DND-41 (cell line): ENCODE data around the gene EIPR1.

Experiments
- ATAC-seq: fragments of 200-7000 bp; cut with Tn5 transposase; 3 replicates; pipeline ENCODE4 v1.9.1; 2021; ENCODE audit warnings: low read depth; ENCODE audit not compliant: insufficient read depth
- DNase-seq: peaks from one replicate; pipeline ENCODE4 v3.0.0-alpha.2; 2020
- H2AFZ ChIP-seq: 2 replicates; pipeline ENCODE4 v1.6.0; 2012; ENCODE audit warnings: low read depth, low read length
- H3K27ac ChIP-seq: 2 replicates; pipeline ENCODE4 v1.5.1; 2012; ENCODE audit warnings: low read length, inconsistent platforms
- H3K27me3 ChIP-seq: fragments of 200-600 bp; sonication (generic); 2 replicates; pipeline ENCODE4 v1.6.0; 2012; ENCODE audit warnings: low read length, mild to moderate bottlenecking, inconsistent platforms; ENCODE audit not compliant: insufficient read depth, poor library complexity
- H3K36me3 ChIP-seq: 2 replicates; pipeline ENCODE4 v1.5.1; 2012; ENCODE audit warnings: low read length, inconsistent platforms; ENCODE audit not compliant: insufficient read depth
- H3K4me1 ChIP-seq: 2 replicates; pipeline ENCODE4 v1.5.1; 2012; ENCODE audit warnings: mild to moderate bottlenecking, low read length; ENCODE audit not compliant: insufficient read depth
- H3K4me2 ChIP-seq: 2 replicates; pipeline ENCODE4 v1.6.0; 2012; ENCODE audit warnings: mild to moderate bottlenecking, moderate library complexity, low read length, inconsistent platforms; ENCODE audit not compliant: insufficient read depth
- H3K4me3 ChIP-seq, 2 experiments: fragments of 200-600 bp in 1 of 2; shearing (Covaris generic) in 1 of 2; 2 replicates each; pipeline ENCODE4 v1.5.1; 2012 to 2016; ENCODE audit warnings: inconsistent platforms in 2 of 2, low read length in 2 of 2, mild to moderate bottlenecking in 2 of 2, low read depth in 1 of 2, moderate library complexity in 1 of 2
- H3K79me2 ChIP-seq: 2 replicates; pipeline ENCODE4 v1.6.0; 2012; ENCODE audit warnings: low read length, inconsistent platforms; ENCODE audit not compliant: insufficient read depth
- H3K9ac ChIP-seq: 2 replicates; pipeline ENCODE4 v1.6.0; 2012; ENCODE audit warnings: low read depth, mild to moderate bottlenecking, inconsistent platforms, low read length, moderate library complexity
- H3K9me3 ChIP-seq: 2 replicates; pipeline ENCODE4 v1.5.1; 2012; ENCODE audit warnings: low read length, moderate library complexity, mild to moderate bottlenecking, inconsistent platforms; ENCODE audit not compliant: insufficient read depth, severe bottlenecking
- H4K20me1 ChIP-seq: 2 replicates; pipeline ENCODE4 v1.6.0; 2012; ENCODE audit warnings: low read length; ENCODE audit not compliant: insufficient read depth
- EZH2 ChIP-seq: IDR thresholded peaks from 3 replicates; pipeline ENCODE4 v1.6.1; 2012; ENCODE audit warnings: borderline replicate concordance, low read depth, mild to moderate bottlenecking, moderate library complexity, low read length, inconsistent platforms; ENCODE audit not compliant: severe bottlenecking
- TF ChIP-seq, protein P1 (sequence below): IDR thresholded peaks from 2 replicates; pipeline ENCODE4 v1.5.1; 2012; ENCODE audit warnings: borderline replicate concordance, low read length, moderate library complexity, mild to moderate bottlenecking; ENCODE audit not compliant: poor library complexity, severe bottlenecking; ENCODE audit errors: extremely low read depth

The EIPR1 gene

DNA sequence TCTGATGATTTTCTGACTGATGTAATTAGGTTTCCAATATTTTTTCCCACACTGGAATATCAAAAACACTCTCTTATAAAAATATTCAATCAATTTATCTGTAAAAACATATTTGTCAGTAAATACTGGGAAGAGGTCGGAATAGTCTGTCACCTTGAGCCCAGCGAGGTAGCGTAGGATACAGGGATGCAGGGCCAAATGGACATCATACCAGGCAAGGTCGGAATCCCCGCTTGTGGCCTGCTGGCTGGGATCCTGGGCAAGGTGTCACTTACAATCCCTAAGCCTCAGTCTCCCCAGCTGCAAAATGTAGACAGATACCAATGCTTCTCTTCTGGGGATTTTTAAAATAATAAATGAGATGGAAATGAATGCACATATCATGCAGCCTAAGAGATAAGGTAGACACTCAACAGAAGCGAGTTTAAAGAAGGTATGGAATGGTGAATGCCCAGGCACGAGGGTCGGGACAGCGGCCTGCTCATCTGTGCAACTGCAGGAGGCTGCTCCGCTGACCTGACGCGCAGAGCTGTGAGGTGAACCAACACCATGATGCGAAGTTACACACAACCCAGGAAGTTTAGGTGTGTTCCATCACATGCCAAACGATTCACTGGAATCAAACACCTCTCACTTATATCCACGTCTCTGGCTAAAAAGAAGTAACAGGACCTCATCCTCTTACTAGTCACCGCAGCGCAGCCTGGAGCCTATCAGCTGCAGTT is 98.2 kb downstream of the EIPR1 start:
- no peak for TF ChIP-seq EZH2
- TF ChIP-seq, protein P1, sequence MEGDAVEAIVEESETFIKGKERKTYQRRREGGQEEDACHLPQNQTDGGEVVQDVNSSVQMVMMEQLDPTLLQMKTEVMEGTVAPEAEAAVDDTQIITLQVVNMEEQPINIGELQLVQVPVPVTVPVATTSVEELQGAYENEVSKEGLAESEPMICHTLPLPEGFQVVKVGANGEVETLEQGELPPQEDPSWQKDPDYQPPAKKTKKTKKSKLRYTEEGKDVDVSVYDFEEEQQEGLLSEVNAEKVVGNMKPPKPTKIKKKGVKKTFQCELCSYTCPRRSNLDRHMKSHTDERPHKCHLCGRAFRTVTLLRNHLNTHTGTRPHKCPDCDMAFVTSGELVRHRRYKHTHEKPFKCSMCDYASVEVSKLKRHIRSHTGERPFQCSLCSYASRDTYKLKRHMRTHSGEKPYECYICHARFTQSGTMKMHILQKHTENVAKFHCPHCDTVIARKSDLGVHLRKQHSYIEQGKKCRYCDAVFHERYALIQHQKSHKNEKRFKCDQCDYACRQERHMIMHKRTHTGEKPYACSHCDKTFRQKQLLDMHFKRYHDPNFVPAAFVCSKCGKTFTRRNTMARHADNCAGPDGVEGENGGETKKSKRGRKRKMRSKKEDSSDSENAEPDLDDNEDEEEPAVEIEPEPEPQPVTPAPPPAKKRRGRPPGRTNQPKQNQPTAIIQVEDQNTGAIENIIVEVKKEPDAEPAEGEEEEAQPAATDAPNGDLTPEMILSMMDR, result no peak
- no peaks in the 10 kb centered on the region for H3K36me3 ChIP-seq

DNA sequence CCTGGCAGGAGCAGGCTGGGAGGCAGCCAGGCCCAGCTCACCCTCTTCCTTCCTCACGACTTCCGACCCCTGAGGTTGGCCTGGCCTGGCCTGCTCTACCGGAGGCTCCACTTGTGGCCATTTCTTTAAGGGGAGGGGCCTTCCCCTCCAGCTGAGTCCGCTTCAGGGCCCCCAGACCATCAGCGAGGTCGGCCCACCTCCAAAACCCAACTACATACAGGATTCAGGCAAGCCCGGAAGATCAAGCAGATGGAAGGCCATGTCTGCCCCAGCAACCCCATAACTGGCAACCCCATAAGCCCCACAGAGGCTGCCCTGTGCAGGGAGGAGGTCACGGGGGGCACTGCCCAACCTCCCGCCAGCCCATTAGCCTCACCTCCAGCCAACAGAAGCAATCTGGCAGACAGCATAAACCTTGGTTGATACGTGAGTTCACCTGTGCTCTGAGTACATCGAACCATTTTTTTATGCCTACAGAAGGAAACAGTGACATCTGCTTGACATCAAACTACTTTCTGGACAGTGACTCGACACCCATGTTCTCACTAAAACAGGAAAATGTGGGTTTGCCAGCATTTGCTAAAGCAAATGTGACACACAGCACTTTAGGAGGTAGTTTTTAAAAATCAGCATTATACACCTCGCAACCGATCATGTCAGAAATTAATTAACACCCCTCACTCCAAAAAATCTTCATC is 98.9 kb downstream of the EIPR1 start:
- H3K36me3 ChIP-seq, result no peaks in the 10 kb centered on the region
- DNase-seq (no peak), ATAC-seq (no peak)
- no peak overlapping the region for H3K4me2 ChIP-seq
- no peaks in the 10 kb centered on the region for H3K27me3 ChIP-seq
- TF ChIP-seq, protein P1, result no peak
- no peak for TF ChIP-seq EZH2
- no peak overlapping the region for H3K27ac ChIP-seq
- H3K4me3 ChIP-seq, result no peak overlapping the region
- H2AFZ ChIP-seq, result no peak overlapping the region
- H3K9me3 ChIP-seq, result peaks cover 3% of the 10 kb centered on the region
- H4K20me1 ChIP-seq, result no peaks in the 10 kb centered on the region
- no peak overlapping the region for H3K9ac ChIP-seq
- no peaks in the 10 kb centered on the region for H3K79me2 ChIP-seq
- H3K4me1 ChIP-seq, result no peaks in the 10 kb centered on the region

More for the DNA sequence above, 98.2 kb downstream of the EIPR1 start:
- Histone ChIP-seq H3K4me2 (no peak overlapping the region), H3K27ac (no peak overlapping the region), H3K4me1 (no peaks in the 10 kb centered on the region), H3K9me3 (peaks cover 3% of the 10 kb centered on the region), H2AFZ (no peak overlapping the region), H4K20me1 (no peaks in the 10 kb centered on the region), H3K27me3 (no peaks in the 10 kb centered on the region), H3K9ac (no peak overlapping the region), H3K4me3 (no peak overlapping the region), H3K79me2 (no peaks in the 10 kb centered on the region)
- DNase-seq, result no peak
- ATAC-seq, result no peak

DNA sequence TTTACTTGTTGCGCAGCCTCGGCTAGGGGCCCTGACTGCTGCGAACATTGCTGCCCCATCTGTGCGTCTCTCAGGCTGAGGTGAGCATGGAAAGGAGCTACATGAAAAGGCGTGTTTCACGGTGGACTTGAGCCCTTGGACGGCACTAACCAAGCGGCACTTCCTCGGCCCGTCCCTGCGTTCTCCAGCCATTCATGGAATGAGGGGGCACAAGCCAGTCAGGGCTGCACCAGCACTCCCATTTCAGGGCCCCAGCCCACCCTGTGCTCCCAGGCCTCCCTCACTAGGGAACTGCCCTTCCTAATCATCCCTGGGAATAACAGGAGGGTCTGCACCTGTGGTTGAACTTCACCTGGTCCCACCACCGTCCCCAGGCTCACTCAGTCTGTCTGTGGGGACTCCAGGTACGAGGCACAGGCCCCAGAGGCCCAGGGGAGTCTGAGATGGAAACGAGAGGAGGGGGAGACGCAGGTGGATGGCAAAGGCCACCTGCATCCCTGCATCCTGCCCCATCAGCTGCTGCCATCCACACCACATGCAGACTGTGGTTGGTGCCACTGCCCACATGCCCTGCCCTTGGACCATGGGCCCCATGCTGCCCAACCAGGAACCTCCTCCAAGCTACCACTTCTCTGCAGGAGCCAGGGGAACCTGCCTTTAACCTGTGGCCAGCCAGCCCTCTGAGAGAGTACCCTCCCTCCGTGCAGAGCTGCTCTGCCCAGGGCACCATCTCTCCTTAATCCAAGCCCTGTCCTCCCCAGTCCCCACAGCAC is 99.7 kb downstream of the EIPR1 start:
- H3K4me1 ChIP-seq, result no peaks in the 10 kb centered on the region
- H3K79me2 ChIP-seq, result no peaks in the 10 kb centered on the region
- H3K27me3 ChIP-seq, result no peaks in the 10 kb centered on the region
- H2AFZ ChIP-seq, result no peak overlapping the region
- DNase-seq (no peak), ATAC-seq (no peak)
- H3K36me3 ChIP-seq, result no peaks in the 10 kb centered on the region
- H3K9ac ChIP-seq, result no peak overlapping the region
- H3K4me2 ChIP-seq, result no peak overlapping the region
- peaks cover 3% of the 10 kb centered on the region for H3K9me3 ChIP-seq
- H3K27ac ChIP-seq, result no peak overlapping the region
- no peak overlapping the region for H3K4me3 ChIP-seq
- no peaks in the 10 kb centered on the region for H4K20me1 ChIP-seq
- TF ChIP-seq EZH2, result no peak
- TF ChIP-seq, protein P1, result no peak
